WTC11 (cell line): ENCODE measurements around the gene PSG4. TPM values are rescaled to one million over a fixed set of nuclear protein-coding genes. Genes with fewer than 3 reads are reported as not detected.
"Not testable (repeated sequence)": the region's sequence is repeated elsewhere in the genome, so short reads cannot be mapped to it uniquely, and the experiment has no call there.

Source experiments
- ATAC-seq: fragments of 200-7000 bp; cut with Tn5 transposase; 2 replicates; pipeline ENCODE4 v1.10.0; 2021; ENCODE audit warnings: mild to moderate bottlenecking, moderate library complexity
- CTCF ChIA-PET: fragments of 300-600 bp; sonication (Branson Sonifier 250); formaldehyde crosslinking; loops from one replicate; lab custom pipeline; 2021; ENCODE audit warnings: antibody characterized with exemption; lab: Charles Lee
- POLR2A ChIA-PET: fragments of 350-600 bp; sonication (Branson Sonifier 250); formaldehyde crosslinking; loops from one replicate; lab custom pipeline; 2021; ENCODE audit warnings: antibody characterized with exemption; lab: Charles Lee
- DNase-seq: peaks from one replicate; pipeline ENCODE4 v3.0.0; 2021; ENCODE audit warnings: low spot score
- H3K27ac Mint-ChIP-seq: 2 replicates; pipeline ENCODE4 v1.8.0; 2021; ENCODE audit warnings: mixed read lengths
- H3K27me3 Mint-ChIP-seq: 2 replicates; pipeline ENCODE4 v1.8.0; 2021; ENCODE audit warnings: low read depth, mild to moderate bottlenecking, moderate library complexity, mixed read lengths
- H3K36me3 Mint-ChIP-seq: 2 replicates; pipeline ENCODE4 v1.8.0; 2021; ENCODE audit warnings: mixed read lengths
- H3K4me1 Mint-ChIP-seq: 2 replicates; pipeline ENCODE4 v1.8.0; 2022; ENCODE audit warnings: mixed read lengths
- H3K4me3 Mint-ChIP-seq: 2 replicates; pipeline ENCODE4 v1.8.0; 2021; ENCODE audit warnings: mild to moderate bottlenecking, moderate library complexity, mixed read lengths
- H3K9me3 Mint-ChIP-seq: 2 replicates; pipeline ENCODE4 v1.8.0; 2021; ENCODE audit warnings: mixed read lengths
- AFF4 ChIP-seq: sonication (generic); formaldehyde crosslinking; IDR thresholded peaks from 2 replicates; pipeline ENCODE4 v1.8.1; 2023; ENCODE audit warnings: mild to moderate bottlenecking, missing genetic modification reagents, borderline replicate concordance
- CTCF ChIP-seq: fragments of 200-600 bp; IDR thresholded peaks from 2 replicates; pipeline ENCODE4 v1.8.0; 2022; ENCODE audit warnings: antibody characterized with exemption
- EMX1 ChIP-seq: fragments of 250-450 bp; sonication (Bioruptor Pico); IDR thresholded peaks from 2 replicates; pipeline ENCODE4 v1.8.0; 2021; ENCODE audit warnings: mild to moderate bottlenecking
- FOXJ3 ChIP-seq: sonication (generic); formaldehyde crosslinking; IDR thresholded peaks from 2 replicates; pipeline ENCODE4 v1.9.0; 2021; ENCODE audit warnings: missing genetic modification reagents, mild to moderate bottlenecking, borderline replicate concordance
- FOXK1 ChIP-seq: sonication (generic); formaldehyde crosslinking; IDR thresholded peaks from 2 replicates; pipeline ENCODE4 v1.8.0; 2022; ENCODE audit warnings: mild to moderate bottlenecking, moderate library complexity, missing genetic modification reagents
- FOXP4 ChIP-seq: sonication (generic); formaldehyde crosslinking; IDR thresholded peaks from 2 replicates; pipeline ENCODE4 v1.8.0; 2022; ENCODE audit warnings: mild to moderate bottlenecking, missing genetic modification reagents
- GABPB1 ChIP-seq: sonication (generic); formaldehyde crosslinking; IDR thresholded peaks from 2 replicates; pipeline ENCODE4 v1.8.1; 2023; ENCODE audit warnings: mild to moderate bottlenecking, missing genetic modification reagents
- PRRX2 ChIP-seq: fragments of 250-450 bp; sonication (Bioruptor Pico); IDR thresholded peaks from 2 replicates; pipeline ENCODE4 v1.8.0; 2021; ENCODE audit warnings: mild to moderate bottlenecking
- RORB ChIP-seq: fragments of 250-450 bp; sonication (Bioruptor Pico); IDR thresholded peaks from 2 replicates; pipeline ENCODE4 v1.9.0; 2021; ENCODE audit warnings: mild to moderate bottlenecking
- TEAD1 ChIP-seq: sonication (generic); formaldehyde crosslinking; IDR thresholded peaks from 2 replicates; pipeline ENCODE4 v1.8.0; 2022; ENCODE audit warnings: mild to moderate bottlenecking, missing genetic modification reagents
- USF1 ChIP-seq: sonication (generic); formaldehyde crosslinking; IDR thresholded peaks from 2 replicates; pipeline ENCODE4 v1.8.0; 2022; ENCODE audit warnings: mild to moderate bottlenecking, missing genetic modification reagents
- ZBTB43 ChIP-seq: sonication (generic); formaldehyde crosslinking; IDR thresholded peaks from 2 replicates; pipeline ENCODE4 v1.8.1; 2023; ENCODE audit warnings: mild to moderate bottlenecking, missing genetic modification reagents
- ZNF138 ChIP-seq: sonication (generic); formaldehyde crosslinking; conservative IDR thresholded peaks from 2 replicates; pipeline ENCODE4 v1.8.1; 2022; ENCODE audit warnings: mild to moderate bottlenecking, moderate library complexity, missing genetic modification reagents
- ZNF263 ChIP-seq: sonication (generic); formaldehyde crosslinking; IDR thresholded peaks from 2 replicates; pipeline ENCODE4 v1.8.1; 2022; ENCODE audit warnings: low read depth, mild to moderate bottlenecking, moderate library complexity, missing genetic modification reagents
- ZNF416 ChIP-seq: fragments of 250-450 bp; sonication (Bioruptor Pico); IDR thresholded peaks from 2 replicates; pipeline ENCODE4 v1.9.0; 2021; ENCODE audit warnings: mild to moderate bottlenecking, inconsistent platforms
- ZNF532 ChIP-seq: fragments of 250-450 bp; sonication (Bioruptor Pico); IDR thresholded peaks from 2 replicates; pipeline ENCODE4 v1.9.0; 2021; ENCODE audit warnings: mild to moderate bottlenecking, borderline replicate concordance
- total RNA-seq: library from RNA; stranded (reverse); gene quantifications from 3 replicates; pipeline ENCODE4 v1.2.3, GENCODE V29; 2021

PSG4 gene
- total RNA-seq, 1 experiment from 2014 or later = not detected

GRCh38 chr19:43229315-43229714, 23.9 kb upstream of the PSG4 start:
- Mint-ChIP-seq H3K36me3 (peaks cover 50% of the 10 kb centered on the region), H3K27me3 (peaks cover 5% of the 10 kb centered on the region), H3K4me3 (no peak overlapping the region), H3K9me3 (peaks cover 79% of the 10 kb centered on the region), H3K4me1 (no peaks in the 10 kb centered on the region), H3K27ac (no peak overlapping the region)
- TF ChIP-seq ZNF263 (CRISPR knock-in tag) (no peak), CTCF (0 out of 2 replicates have a peak, but pooled peaks have one; percentile 20), ZNF532 (CRISPR knock-in tag) (no peak), AFF4 (CRISPR knock-in tag) (no peak), EMX1 (CRISPR knock-in tag) (no peak), RORB (no peak)
- POLR2A ChIA-PET = no interaction called here
- CTCF ChIA-PET = no interaction called here
- DNase-seq = no peak
- no peak for ATAC-seq

- POLR2A ChIA-PET, DNase-seq, H3K27me3 Mint-ChIP-seq, CTCF ChIA-PET, ATAC-seq, H3K4me3 Mint-ChIP-seq, H3K4me1 Mint-ChIP-seq, H3K27ac Mint-ChIP-seq: not testable (repeated sequence)
- Mint-ChIP-seq H3K9me3 (peaks cover 79% of the 10 kb centered on the region), H3K36me3 (peaks cover 52% of the 10 kb centered on the region)
These were observed 23.3 kb upstream of the PSG4 start for GRCh38 chr19:43228730-43229129.

GRCh38 chr19:43226986-43227385, 21.5 kb upstream of the PSG4 start:
- ATAC-seq, H3K4me1 Mint-ChIP-seq, H3K27ac Mint-ChIP-seq, POLR2A ChIA-PET, DNase-seq, CTCF ChIA-PET, H3K4me3 Mint-ChIP-seq: not testable (repeated sequence)
- H3K9me3 Mint-ChIP-seq = peaks cover 87% of the 10 kb centered on the region
- H3K36me3 Mint-ChIP-seq = peaks cover 57% of the 10 kb centered on the region
- peaks cover 14% of the 10 kb centered on the region for H3K27me3 Mint-ChIP-seq

- peaks cover 84% of the 10 kb centered on the region for H3K9me3 Mint-ChIP-seq
- no peaks in the 10 kb centered on the region for H3K4me1 Mint-ChIP-seq
- ATAC-seq (no peak), DNase-seq (no peak)
- H3K36me3 Mint-ChIP-seq = peaks cover 54% of the 10 kb centered on the region
- peaks cover 21% of the 10 kb centered on the region for H3K27me3 Mint-ChIP-seq
- CTCF ChIA-PET = no interaction called here
- H3K27ac Mint-ChIP-seq = no peak overlapping the region
- POLR2A ChIA-PET = no interaction called here
- H3K4me3 Mint-ChIP-seq = no peak overlapping the region
- TF ChIP-seq FOXJ3 (CRISPR knock-in tag) = no peak
- TF ChIP-seq FOXK1 = no peak
- no peak for TF ChIP-seq ZNF138 (CRISPR knock-in tag)
- no peak for TF ChIP-seq ZNF416 (CRISPR knock-in tag)
- TF ChIP-seq TEAD1 (CRISPR knock-in tag) = no peak
- TF ChIP-seq ZBTB43 = no peak
- TF ChIP-seq PRRX2 (CRISPR knock-in tag) = no peak
- TF ChIP-seq FOXP4 (CRISPR knock-in tag) = no peak
- TF ChIP-seq USF1 (CRISPR knock-in tag) = no peak
- TF ChIP-seq GABPB1 (CRISPR knock-in tag) = no peak
These were observed 19.4 kb upstream of the PSG4 start for GRCh38 chr19:43224855-43225253.
